GM21423 (cell line): ENCODE data around the gene RASSF3.
"Not testable (repeated sequence)": the region's sequence is repeated elsewhere in the genome, so short reads cannot be mapped to it uniquely, and the experiment has no call there.

Source experiments
- ATAC-seq: cut with Tn5 transposase; IDR thresholded peaks from one replicate; pipeline ENCODE4 v1.9.1; 2021; ENCODE audit warnings: mild to moderate bottlenecking, moderate library complexity; ENCODE audit not compliant: unreplicated experiment

The RASSF3 gene, protein sequence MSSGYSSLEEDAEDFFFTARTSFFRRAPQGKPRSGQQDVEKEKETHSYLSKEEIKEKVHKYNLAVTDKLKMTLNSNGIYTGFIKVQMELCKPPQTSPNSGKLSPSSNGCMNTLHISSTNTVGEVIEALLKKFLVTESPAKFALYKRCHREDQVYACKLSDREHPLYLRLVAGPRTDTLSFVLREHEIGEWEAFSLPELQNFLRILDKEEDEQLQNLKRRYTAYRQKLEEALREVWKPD

DNA sequence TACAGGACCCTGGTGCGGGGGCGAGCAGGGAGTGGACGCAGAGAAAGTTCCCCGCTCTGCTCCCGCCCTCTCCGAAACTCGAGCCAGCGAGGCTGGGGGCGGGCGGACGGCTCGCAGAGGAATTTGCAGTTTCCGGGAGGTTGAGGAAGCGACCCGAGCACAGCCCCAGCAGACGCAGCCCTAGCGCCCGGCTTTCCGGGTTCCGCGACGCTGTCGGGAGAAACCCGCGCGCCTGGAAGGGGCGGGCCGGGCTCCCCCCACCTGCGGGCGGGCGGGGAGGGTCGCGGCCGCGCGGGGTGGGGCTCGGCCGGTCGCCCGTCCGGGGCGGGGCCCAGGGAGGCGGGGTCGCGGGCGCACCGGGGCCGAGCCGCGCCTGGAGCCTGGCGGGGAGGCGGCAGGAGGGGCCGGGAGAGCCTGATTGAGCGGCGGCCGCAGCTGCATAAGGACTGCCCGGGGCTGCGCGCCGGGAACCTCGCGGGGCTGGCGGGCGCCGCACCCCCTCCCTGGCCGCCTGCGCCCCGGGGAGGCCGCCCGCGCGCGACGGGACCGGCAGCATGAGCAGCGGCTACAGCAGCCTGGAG lies at the start of gene RASSF3:
Gene RASSF3, plus strand, starts transcription at position 417 of the 581 bp plus-strand sequence. Its CDS starts 138 bp downstream, at position 555.
- peak; percentile 53 for ATAC-seq

DNA sequence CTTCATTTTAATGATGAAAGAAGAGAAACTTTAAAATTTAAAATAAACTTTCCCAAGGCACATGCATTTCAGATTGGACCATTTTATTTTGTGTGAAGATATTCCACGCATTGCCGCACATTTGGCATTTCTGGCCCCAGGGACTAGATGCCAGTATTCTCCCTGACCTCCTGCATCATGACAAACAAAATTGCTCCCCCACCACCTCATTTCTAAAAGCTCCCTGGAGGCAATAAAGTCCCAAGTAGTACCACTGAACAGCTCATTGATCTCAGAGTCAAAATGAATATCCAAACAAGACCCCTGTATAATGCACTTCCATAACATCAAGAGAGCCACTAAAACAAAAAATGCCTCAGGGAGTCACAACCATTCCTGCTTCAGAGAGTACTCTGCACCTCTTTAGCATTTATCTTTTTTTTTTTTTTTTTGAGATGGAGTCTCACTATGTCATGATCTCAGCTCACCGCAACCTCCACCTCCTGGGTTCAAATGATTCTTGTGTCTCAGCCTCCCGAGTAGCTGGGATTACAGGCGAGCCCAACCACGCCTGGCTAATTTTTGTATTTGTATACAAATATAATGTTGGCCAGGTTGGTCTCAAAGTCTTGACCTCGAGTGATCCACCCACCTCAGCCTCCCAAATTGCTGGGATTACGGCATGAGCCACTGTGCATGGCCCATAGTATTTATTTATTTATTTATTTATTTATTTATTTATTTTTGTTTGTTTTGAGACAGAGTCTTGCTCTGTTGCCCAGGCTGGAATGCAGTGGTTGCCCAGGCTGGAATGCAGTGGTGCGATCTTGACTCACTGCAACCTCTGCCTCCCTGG lies 48.8 kb upstream of the RASSF3 start:
- ATAC-seq, result no peak

DNA sequence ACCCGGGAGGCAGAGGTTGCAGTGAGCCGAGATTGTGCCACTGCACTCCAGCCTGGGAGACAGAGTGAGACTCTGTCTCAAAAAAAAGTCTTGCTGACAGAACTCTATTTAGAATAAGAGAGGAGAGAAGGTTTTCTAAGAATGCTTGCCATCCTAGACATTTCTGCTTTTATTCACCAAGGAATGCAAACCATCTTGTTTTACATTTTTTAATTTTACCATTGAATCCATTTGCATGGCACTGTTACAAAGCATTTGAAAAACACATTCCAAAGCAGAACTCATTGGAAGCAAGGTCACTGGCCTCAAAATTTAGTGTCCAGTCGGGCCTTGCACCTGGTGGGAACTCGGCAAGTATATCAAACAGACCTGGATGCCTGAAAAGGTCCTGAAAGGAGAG lies 44.2 kb upstream of the RASSF3 start:
- ATAC-seq, result no peak

DNA sequence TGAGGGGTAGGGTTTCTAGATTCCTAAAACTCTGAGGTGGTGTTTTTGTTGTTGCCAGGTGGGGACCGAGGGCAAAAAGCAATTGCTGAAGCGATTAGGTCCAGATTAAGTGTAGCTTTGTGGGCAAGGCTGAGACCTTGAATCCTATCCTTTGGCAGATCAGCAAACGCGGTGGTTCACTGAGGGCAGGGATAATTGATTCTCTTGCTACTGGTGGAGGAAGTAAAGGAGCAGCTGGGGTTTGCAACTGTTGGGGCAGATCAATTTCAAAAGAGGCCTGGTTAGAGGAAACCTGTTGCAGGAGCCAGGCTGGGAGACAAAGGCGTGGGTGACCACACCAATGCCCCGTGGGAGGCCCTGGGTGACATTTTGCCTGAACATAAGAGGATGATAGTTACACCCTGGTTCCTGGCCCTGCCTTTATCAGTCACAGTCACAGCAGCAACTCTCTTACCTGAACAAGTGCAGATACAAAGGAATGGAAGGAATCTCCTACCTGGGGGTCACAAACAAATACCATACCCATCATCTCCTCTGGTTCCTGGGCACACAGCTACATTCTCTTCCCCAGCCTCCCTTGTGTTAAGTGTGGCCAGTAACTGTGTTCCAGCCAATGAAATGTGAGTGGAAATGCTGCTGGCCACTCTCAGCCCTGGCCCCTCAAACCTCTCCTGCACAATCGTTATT lies 43.3 kb upstream of the RASSF3 start:
- ATAC-seq, result no peak

GRCh38 chr12:64567570-64567969 lies 42.7 kb upstream of the RASSF3 start:
- ATAC-seq, result no peak

DNA sequence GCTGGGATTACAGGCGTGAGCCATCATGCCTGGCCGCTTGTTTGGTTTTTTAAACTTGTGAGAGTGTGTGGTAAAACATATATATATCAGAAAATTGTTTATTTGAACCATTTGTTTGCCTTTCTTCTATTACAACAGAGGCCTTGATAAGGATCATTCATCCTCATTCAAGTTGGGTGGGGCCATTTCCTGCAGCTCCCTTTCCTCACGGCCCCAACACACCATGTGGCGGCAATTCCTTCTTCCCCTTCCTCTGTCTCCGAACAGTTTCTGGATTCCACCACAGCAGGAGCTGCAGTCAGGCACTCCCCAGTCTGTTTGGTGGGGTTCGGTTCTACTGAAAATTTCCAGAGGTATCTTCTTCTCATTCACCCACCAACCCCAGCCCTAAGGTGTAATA lies 42.0 kb upstream of the RASSF3 start:
- ATAC-seq, result no peak

- no peak for ATAC-seq
Measured at GRCh38 chr12:64569923-64570691, 40.2 kb upstream of the RASSF3 start.

DNA sequence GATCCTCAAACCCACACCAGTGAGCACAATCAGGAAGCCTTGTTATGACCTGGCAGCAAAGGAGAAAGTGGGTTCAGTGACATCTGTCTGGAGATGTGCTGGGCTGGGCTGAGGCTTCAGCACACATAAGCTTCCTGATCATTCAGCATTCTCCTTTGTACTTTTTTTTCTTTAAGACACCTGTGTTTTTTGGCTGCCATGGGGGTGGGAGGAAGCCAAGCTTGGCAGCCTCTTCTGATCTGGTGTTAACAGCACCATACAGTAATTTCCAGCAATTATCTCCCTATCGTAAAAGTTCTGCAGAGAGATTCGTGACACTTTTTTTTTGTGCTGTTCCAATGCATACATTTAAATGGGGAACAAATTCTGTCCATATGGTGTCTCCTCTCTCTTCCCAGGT lies 38.9 kb upstream of the RASSF3 start:
- no peak for ATAC-seq

GRCh38 chr12:64572241-64572640 lies 38.1 kb upstream of the RASSF3 start:
- no peak for ATAC-seq

DNA sequence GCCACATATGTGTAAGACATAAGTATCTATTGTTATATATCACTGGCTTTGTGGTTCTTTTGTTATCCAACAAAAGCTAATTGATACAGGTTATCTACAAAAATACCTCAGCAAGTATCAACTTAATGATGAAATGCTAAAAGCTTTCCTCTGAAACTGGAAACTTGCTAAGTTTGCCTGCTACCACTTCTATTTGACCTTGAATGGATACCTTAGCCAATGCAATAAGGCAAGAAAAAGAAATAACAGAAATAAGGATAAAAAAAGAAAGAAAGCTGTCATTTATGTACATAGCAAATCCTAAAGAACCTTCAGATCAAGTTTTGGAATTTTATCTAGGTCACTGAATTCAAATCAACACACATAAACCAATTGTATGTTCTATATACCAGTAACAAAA lies 35.5 kb upstream of the RASSF3 start:
- no peak for ATAC-seq

DNA sequence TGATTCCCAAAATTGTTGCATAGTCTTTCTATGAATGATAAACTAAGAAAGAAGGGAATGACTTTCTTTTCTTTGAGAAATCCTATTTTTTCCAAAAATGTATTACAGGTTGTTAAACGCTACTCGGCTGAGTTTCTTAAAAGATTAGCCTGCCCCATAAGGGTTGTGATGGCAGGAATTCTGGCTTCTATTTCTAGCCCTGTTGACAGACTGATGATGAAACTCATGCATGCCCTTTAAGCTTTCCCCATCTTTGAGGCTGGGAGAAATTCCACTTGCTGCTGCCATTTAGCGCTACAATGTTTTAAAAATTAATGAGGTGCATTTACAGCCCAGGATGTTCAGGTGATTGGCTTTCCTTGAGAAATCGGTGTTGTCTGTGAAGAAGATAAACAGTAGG lies 33.2 kb upstream of the RASSF3 start:
- no peak for ATAC-seq

DNA sequence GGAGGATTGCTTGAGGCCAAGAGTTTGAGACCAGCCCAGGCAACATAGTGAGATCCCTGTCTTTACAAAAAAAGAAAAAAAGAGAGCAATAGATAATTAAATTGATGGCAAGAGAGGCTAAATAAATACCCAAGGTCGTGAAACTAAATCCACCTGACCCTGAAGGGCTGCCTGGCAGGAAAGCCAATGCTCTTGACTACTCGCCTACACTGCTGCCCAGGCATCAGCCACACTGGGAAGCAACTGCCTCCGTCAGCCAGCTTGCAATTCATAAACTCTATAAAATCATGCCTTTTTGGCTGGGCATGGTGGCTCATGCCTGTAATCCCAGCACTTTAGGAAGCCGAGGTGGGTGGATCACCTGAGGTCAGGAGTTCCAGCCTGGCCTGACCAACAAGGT lies 31.7 kb upstream of the RASSF3 start:
- ATAC-seq, result no peak

DNA sequence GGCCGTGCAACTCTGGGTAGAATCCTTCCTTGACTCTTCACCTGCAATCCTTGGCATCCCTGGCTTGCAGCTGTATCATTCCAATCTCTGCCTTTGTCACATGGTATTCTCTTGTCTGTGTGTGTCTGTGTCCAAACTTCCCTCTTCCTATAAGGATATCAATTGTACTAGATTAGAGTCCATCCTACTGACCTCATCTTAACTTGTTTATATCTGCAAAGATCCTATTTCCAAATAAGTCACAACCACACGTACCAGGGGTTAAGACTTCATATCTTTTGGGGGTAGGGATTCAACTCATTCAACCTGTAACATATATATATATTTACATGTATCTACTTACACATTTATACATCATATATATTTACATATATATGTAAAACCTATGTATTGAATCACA lies 29.6 kb upstream of the RASSF3 start:
- ATAC-seq, result no peak

DNA sequence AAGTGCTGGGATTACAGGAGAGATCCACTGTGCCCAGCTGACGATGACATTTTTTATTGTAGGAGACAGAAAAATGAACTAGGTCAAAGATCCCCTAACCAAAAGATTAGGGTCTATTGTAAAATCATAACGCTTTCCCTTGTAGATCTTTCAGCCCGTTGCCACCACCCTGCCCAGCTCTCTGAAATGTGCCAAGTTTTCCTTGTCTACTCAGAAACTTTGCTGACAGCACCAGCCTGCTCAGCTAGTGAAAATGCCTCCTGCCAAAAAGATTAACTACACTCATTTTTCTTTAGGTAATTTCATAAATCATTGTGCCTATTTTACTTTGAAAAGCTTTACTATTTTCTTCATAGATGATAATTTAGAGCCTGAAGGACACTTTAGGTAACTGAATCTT lies 28.2 kb upstream of the RASSF3 start:
- ATAC-seq, result no peak

DNA sequence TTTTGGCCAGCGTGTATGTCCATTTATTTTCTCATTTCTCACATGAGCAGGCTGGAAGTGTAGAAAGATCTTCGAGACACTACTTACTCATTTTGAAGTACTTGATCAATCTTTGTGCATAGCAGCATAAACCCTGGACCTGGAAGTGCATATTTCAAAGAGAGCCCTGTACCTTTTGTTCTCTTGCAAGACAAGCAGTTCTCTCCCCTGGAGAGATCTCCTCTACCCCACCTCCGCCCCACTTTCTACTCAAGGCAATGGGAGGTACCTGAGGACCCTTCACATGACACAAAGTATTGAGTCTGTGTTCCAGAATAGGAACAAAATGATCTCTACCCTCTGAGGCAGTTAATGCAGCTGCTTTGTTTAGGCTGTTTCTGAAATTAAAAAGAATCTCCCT lies 27.4 kb upstream of the RASSF3 start:
- no peak for ATAC-seq

- ATAC-seq, result not testable (repeated sequence)
Measured at GRCh38 chr12:64583395-64583770, 26.9 kb upstream of the RASSF3 start.

DNA sequence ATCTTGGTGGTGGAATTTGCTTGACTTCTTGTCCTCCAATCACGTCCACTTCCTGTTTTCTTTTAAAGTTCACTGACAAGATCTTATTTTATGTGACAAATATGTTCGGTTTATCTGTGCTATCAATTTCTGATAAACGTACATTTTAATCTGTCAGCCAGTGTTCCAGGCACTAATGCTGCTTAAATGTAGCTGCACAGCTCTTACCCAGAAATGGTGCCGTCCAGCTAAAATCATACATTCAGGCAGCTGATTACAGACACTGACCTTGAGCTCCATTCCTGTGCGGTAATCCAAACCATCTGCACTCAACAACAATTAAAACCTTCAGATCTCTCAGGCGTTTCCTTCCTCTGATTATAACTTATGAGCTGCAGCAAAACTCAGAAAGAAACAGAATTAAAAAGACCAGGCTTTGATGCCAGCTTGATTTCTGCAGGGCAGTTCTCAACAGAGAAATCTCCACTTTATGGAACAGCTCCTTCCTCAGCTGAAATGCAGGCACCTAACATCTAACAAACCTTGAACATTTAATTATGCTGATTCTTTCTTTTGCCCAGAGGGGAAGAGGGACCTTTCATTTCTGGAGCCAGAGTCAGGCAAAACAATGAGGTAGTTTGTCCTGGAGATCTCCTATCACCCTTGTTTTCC lies 26.4 kb upstream of the RASSF3 start:
- no peak for ATAC-seq

DNA sequence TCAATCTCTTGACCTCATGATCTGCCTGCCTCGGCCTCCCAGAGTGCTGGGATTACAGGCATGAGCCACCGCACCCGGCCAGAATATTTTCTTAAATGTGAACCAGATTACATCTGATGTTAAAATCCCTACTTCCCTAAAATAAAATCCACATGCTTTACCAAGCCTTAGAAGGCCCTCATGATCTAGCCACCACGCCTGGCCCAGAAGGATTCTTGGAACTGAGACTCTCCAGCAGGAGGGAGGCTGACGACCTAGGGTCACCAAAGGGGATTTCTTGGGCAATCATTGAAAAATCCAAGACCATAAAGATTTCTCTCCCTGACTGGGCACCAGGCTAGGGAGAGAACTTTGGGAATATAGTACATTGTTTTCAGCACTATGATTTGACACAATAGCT lies 25.2 kb upstream of the RASSF3 start:
- ATAC-seq, result no peak

DNA sequence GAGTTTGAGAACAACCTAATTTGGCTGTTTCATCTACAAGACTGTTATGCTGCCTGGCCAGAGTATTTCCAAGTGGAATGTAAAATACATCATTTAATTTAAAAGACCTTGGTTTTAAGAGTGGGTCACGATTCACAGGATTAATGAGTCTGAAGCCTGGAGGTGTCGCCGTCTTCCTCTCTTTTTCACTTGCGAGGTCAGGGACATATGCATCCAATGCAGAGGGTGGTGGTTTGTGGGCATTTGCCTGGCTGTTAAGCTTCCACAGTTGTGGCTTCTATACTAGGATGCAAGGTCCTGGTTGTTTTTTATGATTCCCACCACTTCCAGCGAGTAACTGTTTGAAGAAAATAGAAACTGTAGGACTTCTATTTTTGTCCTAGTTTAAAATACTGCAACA lies 22.8 kb upstream of the RASSF3 start:
- ATAC-seq, result no peak

DNA sequence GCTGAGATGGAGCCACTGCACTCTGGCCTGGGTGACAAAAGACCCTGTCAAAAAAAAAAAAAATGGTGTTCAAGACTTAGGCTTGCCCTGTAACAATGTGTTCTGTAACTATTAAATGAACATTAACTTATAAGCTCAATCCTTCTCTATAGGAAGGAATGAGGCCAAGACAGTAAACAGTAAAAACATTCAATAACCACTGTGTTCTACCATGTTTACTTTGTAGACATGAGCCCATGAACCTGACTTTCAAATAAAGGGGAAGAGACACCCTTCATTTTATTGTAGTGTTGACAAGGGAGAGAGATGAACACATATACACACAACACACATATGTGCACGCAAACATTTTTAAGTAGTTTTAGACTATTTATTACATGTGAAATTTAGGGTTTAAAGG lies 20.1 kb upstream of the RASSF3 start:
- ATAC-seq, result no peak
